ENCODE data around the gene ITGB3.

GRCh38 chr17:47273245-47273644 lies 19.6 kb downstream of the ITGB3 start:
- TF ChIP-seq, protein P1, sequence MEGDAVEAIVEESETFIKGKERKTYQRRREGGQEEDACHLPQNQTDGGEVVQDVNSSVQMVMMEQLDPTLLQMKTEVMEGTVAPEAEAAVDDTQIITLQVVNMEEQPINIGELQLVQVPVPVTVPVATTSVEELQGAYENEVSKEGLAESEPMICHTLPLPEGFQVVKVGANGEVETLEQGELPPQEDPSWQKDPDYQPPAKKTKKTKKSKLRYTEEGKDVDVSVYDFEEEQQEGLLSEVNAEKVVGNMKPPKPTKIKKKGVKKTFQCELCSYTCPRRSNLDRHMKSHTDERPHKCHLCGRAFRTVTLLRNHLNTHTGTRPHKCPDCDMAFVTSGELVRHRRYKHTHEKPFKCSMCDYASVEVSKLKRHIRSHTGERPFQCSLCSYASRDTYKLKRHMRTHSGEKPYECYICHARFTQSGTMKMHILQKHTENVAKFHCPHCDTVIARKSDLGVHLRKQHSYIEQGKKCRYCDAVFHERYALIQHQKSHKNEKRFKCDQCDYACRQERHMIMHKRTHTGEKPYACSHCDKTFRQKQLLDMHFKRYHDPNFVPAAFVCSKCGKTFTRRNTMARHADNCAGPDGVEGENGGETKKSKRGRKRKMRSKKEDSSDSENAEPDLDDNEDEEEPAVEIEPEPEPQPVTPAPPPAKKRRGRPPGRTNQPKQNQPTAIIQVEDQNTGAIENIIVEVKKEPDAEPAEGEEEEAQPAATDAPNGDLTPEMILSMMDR (IDR thresholded peaks at IDR 0.05) = no peak
- TF ChIP-seq POLR2A (IDR thresholded peaks at IDR 0.05) (no peak), POLR2AphosphoS5 (IDR thresholded peaks at IDR 0.05) (no peak)
